Activated CD4-positive, alpha-beta memory T cell treated with anti-CD3 and anti-CD28 coated beads, Interleukin-2, amount 10 ng/mL, durations not matched to agents 7 days and 5 days (primary cell): ENCODE data around the gene WDR43. TPM values are rescaled to one million over a fixed set of nuclear protein-coding genes. Genes with fewer than 3 reads are reported as not detected.

Source experiments
- CTCF ChIA-PET: fragments of 350-600 bp; sonication (Branson Sonifier 250); formaldehyde crosslinking; loops from one replicate; lab custom pipeline; 2021; ENCODE audit warnings: antibody characterized with exemption, inconsistent platforms; lab: Charles Lee
- POLR2A ChIA-PET: fragments of 350-600 bp; sonication (Branson Sonifier 250); formaldehyde crosslinking; loops from one replicate; lab custom pipeline; 2021; ENCODE audit warnings: antibody characterized with exemption; lab: Charles Lee
- DNase-seq: peaks from one replicate; pipeline ENCODE4 v3.0.0-alpha.2; 2020
- H3K27ac Mint-ChIP-seq: one replicate; pipeline ENCODE4 v1.8.0; 2021; ENCODE audit warnings: mild to moderate bottlenecking, mixed read lengths
- H3K27me3 Mint-ChIP-seq: one replicate; pipeline ENCODE4 v1.8.0; 2021; ENCODE audit warnings: mixed read lengths
- H3K36me3 Mint-ChIP-seq: one replicate; pipeline ENCODE4 v1.8.0; 2021; ENCODE audit warnings: low read depth, mixed read lengths
- H3K4me1 Mint-ChIP-seq: one replicate; pipeline ENCODE4 v1.8.0; 2021; ENCODE audit warnings: mixed read lengths
- H3K4me3 Mint-ChIP-seq: one replicate; pipeline ENCODE4 v1.8.0; 2021; ENCODE audit warnings: mild to moderate bottlenecking, mixed read lengths
- H3K9me3 Mint-ChIP-seq: one replicate; pipeline ENCODE4 v1.8.0; 2021; ENCODE audit warnings: mixed read lengths
- total RNA-seq, 2 experiments: library from RNA; stranded (reverse); gene quantifications; one replicate each; pipeline ENCODE4 v1.2.3, GENCODE V29; 2021

The WDR43 gene
- total RNA-seq, 2 experiments from 2014 or later: 45.5 to 47.2 TPM

DNA sequence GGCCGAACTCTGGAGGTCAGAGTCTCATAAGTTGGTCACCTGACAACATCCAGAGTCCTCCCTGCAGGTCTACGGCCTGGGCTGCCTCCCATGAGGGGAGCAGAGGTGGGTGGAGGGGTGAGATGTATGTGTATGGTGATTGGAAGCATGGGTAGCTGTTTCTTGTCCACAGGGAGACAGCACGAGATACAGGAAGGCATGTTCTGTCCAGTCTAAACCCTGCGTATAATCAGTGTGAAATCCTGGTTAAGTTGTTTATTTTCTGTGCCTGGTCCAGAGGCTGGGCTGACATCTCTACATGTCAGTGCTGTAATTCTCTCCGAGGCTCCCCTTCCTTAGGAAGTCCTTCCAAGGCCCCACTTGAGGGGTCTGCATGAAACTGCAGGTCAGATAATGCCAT lies 95.5 kb downstream of the WDR43 start:
- Mint-ChIP-seq H3K9me3 (no peaks in the 10 kb centered on the region), H3K4me1 (no peaks in the 10 kb centered on the region), H3K27me3 (no peaks in the 10 kb centered on the region), H3K36me3 (no peaks in the 10 kb centered on the region), H3K4me3 (no peak overlapping the region), H3K27ac (no peak overlapping the region)
- POLR2A ChIA-PET: no interaction called here
- no peak for DNase-seq
- CTCF ChIA-PET: no interaction called here

- Mint-ChIP-seq H3K27ac (no peak overlapping the region), H3K27me3 (no peaks in the 10 kb centered on the region), H3K4me3 (no peak overlapping the region), H3K9me3 (no peaks in the 10 kb centered on the region), H3K36me3 (no peaks in the 10 kb centered on the region), H3K4me1 (no peaks in the 10 kb centered on the region)
- ChIA-PET CTCF (no interaction called here), POLR2A (no interaction called here)
- DNase-seq: no peak
Measured at GRCh38 chr2:28990445-28990844, 96.0 kb downstream of the WDR43 start.

GRCh38 chr2:28991021-28991420 lies 96.6 kb downstream of the WDR43 start:
- no peak overlapping the region for H3K27ac Mint-ChIP-seq
- CTCF ChIA-PET: no interaction called here
- POLR2A ChIA-PET: no interaction called here
- H3K4me3 Mint-ChIP-seq: no peak overlapping the region
- DNase-seq: no peak
- H3K4me1 Mint-ChIP-seq: no peaks in the 10 kb centered on the region
- no peaks in the 10 kb centered on the region for H3K36me3 Mint-ChIP-seq
- no peaks in the 10 kb centered on the region for H3K9me3 Mint-ChIP-seq
- H3K27me3 Mint-ChIP-seq: no peaks in the 10 kb centered on the region

DNA sequence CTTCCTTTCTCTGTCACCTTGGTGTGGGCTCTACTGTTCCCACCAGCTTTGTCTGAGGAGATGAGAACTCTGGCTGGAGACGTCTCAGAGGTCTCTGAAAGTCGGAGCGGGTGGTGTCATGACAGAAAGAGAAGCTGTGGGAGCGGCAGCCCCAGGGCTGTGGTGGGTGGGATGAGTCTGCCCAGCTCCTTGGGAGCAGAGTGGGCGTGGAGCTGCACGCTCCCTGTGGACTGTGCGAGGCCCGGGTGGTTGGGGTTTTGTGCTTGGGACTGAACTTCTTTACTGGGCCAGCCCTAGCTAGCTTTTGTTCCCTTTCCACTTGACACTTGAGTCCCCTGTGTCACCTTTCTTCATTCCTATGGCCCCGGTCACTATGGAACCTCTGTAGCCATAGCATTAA lies 97.0 kb downstream of the WDR43 start:
- ChIA-PET CTCF (no interaction called here), POLR2A (no interaction called here)
- Mint-ChIP-seq H3K36me3 (no peaks in the 10 kb centered on the region), H3K27ac (no peak overlapping the region), H3K4me1 (no peaks in the 10 kb centered on the region), H3K27me3 (no peaks in the 10 kb centered on the region), H3K9me3 (no peaks in the 10 kb centered on the region), H3K4me3 (no peak overlapping the region)
- no peak for DNase-seq

DNA sequence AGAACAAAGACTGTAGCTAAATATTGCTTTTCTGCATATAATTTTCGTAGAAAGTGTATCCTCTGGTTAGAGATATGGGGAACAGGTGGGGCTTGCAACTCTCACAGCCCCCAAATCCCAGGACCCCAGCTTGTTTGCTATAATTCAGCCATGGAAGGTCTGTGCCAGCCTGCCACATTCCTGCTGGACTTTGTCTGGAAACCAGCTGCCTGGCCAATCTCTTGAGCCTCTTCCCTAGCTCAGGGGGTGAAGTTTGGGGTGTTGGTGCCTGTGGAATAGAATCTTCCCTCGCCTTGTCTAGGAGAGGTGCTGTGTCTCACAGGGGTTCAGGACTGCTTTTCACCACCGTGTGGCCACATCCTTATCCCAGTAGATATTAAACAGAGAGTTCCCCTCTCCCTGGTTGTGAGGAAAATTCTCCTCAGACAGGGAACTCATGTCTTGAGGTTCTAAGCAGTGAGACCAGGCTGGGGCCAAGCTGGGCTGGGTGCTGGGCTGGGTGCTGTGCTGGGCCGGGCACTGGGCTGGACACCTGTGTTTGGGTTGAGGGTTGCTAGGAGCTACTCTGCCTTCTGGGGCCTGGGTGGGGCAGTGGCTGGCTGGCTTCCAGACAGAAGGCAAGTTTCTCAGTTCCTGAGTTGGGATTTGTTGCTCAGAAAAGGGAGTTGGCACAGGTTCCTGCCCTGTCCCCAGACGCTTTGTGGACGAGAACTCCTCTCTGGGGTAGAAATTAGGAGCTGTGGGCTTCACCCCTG lies 98.9 kb downstream of the WDR43 start:
- CTCF ChIA-PET: interaction anchor here (1.3 kb wide), 1 partner anchor 18 kb away, joined by 4 read pairs; no protein-coding TSS in a partner anchor
- H3K4me1 Mint-ChIP-seq: no peaks in the 10 kb centered on the region
- H3K27me3 Mint-ChIP-seq: no peaks in the 10 kb centered on the region
- H3K9me3 Mint-ChIP-seq: no peaks in the 10 kb centered on the region
- POLR2A ChIA-PET: interaction anchor here (0.7 to 0.9 kb wide), 2 partner anchors 19 to 20 kb away, joined by 3 read pairs; no protein-coding TSS in a partner anchor
- no peak overlapping the region for H3K27ac Mint-ChIP-seq
- H3K36me3 Mint-ChIP-seq: no peaks in the 10 kb centered on the region
- DNase-seq: no peak
- no peak overlapping the region for H3K4me3 Mint-ChIP-seq

GRCh38 chr2:28994074-28994473 lies 99.6 kb downstream of the WDR43 start:
- H3K9me3 Mint-ChIP-seq: no peaks in the 10 kb centered on the region
- no peak overlapping the region for H3K4me3 Mint-ChIP-seq
- peaks cover 1% of the 10 kb centered on the region for H3K4me1 Mint-ChIP-seq
- no peaks in the 10 kb centered on the region for H3K27me3 Mint-ChIP-seq
- ChIA-PET POLR2A (interaction anchor here (0.7 kb wide), 1 partner anchor 19 kb away, joined by 3 read pairs; no protein-coding TSS in a partner anchor), CTCF (interaction anchor here (1.3 kb wide), 1 partner anchor 18 kb away, joined by 4 read pairs; no protein-coding TSS in a partner anchor)
- no peaks in the 10 kb centered on the region for H3K36me3 Mint-ChIP-seq
- H3K27ac Mint-ChIP-seq: no peak overlapping the region
- no peak for DNase-seq

DNA sequence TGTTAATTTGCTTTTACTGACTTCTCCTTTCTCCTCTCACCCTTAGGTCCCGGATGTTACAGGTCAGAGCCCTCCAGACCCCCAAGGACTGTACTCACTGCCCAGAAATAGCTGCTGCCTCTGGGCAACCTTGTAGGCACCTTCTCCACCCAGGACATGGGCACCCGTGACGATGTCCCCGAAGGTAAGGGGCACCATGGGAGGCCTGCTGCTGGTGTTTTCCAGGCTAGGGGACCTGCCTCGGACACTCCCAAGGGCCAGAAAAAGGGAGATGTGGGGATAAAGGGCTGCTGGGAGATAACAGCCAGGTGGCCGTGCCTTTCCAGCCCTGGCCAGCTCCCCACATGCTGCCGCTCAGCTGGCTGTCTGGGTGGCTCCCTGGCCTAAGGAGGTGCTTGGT lies 100.2 kb downstream of the WDR43 start:
- CTCF ChIA-PET: interaction anchor here (0.6 to 2.5 kb wide), 2 partner anchors 21 to 231 kb away, joined by 3 to 7 read pairs; no protein-coding TSS in a partner anchor
- no peak overlapping the region for H3K4me3 Mint-ChIP-seq
- H3K4me1 Mint-ChIP-seq: peaks cover 3% of the 10 kb centered on the region
- no peak overlapping the region for H3K27ac Mint-ChIP-seq
- no peak for DNase-seq
- POLR2A ChIA-PET: no interaction called here
- no peaks in the 10 kb centered on the region for H3K27me3 Mint-ChIP-seq
- H3K36me3 Mint-ChIP-seq: no peaks in the 10 kb centered on the region
- H3K9me3 Mint-ChIP-seq: no peaks in the 10 kb centered on the region

DNA sequence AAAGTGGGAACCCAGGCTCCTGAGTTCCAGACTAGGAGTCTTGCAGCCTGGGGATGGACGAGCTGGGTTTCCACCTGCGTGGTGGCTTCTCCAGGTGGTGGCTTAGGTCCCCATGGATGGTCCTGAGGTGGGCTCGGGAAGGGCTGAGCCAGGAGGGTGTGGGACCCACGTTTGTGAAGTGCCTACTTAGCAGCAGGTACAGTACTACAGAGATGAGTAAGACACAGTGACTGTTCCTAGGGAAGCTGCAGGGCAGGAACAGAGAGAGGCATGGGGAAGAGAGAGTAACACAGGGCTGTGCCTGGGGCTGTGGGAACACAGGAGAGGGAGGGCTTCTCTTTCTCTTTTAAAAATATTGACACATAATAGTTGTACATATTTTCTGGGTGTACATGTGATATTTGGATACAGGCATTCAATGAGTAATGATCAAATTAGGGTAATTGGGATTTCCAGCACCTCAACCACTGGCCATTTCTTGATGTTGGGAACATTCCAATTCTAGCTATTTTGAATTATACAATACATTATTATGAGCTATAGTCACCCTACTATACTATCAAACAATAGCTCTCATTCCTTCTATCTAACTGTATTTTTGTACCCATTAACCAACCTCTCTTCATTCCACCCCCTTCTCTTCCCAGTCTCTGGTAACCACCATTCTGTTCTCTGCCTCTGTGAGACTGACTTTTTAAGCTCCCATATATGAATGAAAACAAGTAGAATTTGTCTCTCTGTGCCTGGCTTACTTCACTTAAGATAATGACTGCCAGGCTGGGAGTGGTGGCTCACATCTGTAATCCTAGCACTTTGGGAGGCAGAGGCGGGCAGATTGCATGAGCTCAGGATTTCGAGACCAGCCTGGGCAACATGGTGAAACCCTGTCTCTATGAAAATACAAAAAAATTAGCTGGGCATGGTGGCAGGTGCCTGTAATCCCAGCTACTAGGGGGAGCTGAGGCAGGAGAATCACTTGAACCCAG lies 101.6 kb downstream of the WDR43 start:
- Mint-ChIP-seq H3K27me3 (no peaks in the 10 kb centered on the region), H3K36me3 (no peaks in the 10 kb centered on the region), H3K9me3 (no peaks in the 10 kb centered on the region), H3K27ac (no peak overlapping the region), H3K4me1 (peaks cover 15% of the 10 kb centered on the region), H3K4me3 (no peak overlapping the region)
- ChIA-PET CTCF (interaction anchor here (2.5 kb wide), 1 partner anchor 19 kb away, joined by 7 read pairs; no protein-coding TSS in a partner anchor), POLR2A (interaction anchor here (1.1 to 1.2 kb wide), 2 partner anchors 13 to 19 kb away, joined by 3 read pairs; no protein-coding TSS in a partner anchor)
- no peak for DNase-seq

DNA sequence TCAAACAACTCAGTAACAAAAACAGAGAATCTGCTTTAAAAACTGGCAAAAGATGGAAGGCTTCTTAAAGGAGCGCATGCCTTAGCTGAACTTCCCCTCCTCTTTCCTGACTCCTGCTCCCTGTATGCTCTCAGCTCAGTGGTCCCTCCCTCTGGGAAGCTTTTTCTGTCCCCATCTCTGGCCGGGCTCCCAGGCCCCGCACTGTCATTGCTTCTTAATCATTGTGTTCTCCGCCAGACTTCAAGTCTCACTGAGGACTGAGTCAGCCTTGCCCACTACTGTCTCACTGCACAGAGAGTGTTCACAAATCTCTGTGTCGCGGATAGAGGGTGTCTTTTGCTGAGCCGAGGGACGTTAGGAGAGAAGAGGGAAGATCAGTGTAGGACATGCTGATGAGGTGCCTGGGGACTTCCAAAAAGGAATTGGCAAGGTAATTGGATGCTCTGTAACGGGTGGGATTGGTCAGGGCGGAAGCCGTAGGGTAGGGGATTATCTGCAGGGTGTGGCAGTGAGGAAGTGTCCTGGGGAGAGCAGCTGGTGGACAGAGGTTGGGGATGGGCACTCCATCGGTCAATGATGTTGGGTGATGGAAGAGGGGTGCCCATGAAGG lies 102.9 kb downstream of the WDR43 start:
- Mint-ChIP-seq H3K27me3 (no peaks in the 10 kb centered on the region), H3K4me1 (peaks cover 27% of the 10 kb centered on the region), H3K9me3 (no peaks in the 10 kb centered on the region), H3K27ac (no peak overlapping the region), H3K4me3 (no peak overlapping the region), H3K36me3 (no peaks in the 10 kb centered on the region)
- DNase-seq: no peak
- ChIA-PET CTCF (interaction anchor here (0.7 to 2.5 kb wide), 2 partner anchors 15 to 18 kb away, joined by 3 to 7 read pairs; no protein-coding TSS in a partner anchor), POLR2A (no interaction called here)

Other genes starting within 250 kb of the WDR43 start
- 100 to 1,000 TPM; 211 to 213 TPM for gene PPP1CB, start 142.8 kb upstream of the WDR43 start, total RNA-seq
- 1 to 10 TPM in 1 of 2 experiments, under 1 TPM in 1; 0.93 to 1.2 TPM for gene SPDYA, start 83.8 kb upstream of the WDR43 start, total RNA-seq
- 10 to 100 TPM; 13.1 to 14.1 TPM for gene TRMT61B, start 24.4 kb upstream of the WDR43 start, total RNA-seq
- gene TOGARAM2, start 86.6 kb downstream of the WDR43 start, total RNA-seq: 10 to 100 TPM in 1 of 2 experiments, 1 to 10 TPM in 1; 8.9 to 10.3 TPM
- gene PCARE, start 179.9 kb downstream of the WDR43 start, total RNA-seq: not detected
- gene CLIP4, start 220.7 kb downstream of the WDR43 start, total RNA-seq: 10 to 100 TPM; 31.7 to 33.7 TPM